GM23338 (cell line): ENCODE measurements around the gene SORL1. TPM values are rescaled to one million over a fixed set of nuclear protein-coding genes. Genes with fewer than 3 reads are reported as not detected.

ENCODE experiments used
- ATAC-seq: fragments of 200-7000 bp; cut with Tn5 transposase; 3 replicates; pipeline ENCODE4 v1.9.1; 2020
- DNase-seq: peaks from one replicate; pipeline ENCODE4 v3.0.0-alpha.2; 2015; ENCODE audit warnings: low spot score
- H2AFZ ChIP-seq: fragments of 200-600 bp; sonication (generic); 2 replicates; pipeline ENCODE4 v1.8.0; 2016; ENCODE audit warnings: antibody characterized with exemption, mild to moderate bottlenecking, moderate library complexity
- H3F3A ChIP-seq: fragments of 200-600 bp; sonication (generic); replicated peaks from 2 replicates; pipeline ENCODE4 v1.8.0; 2017; ENCODE audit warnings: antibody characterized with exemption, mixed run types, low read depth
- H3K27ac ChIP-seq: fragments of 200-600 bp; sonication (generic); 2 replicates; pipeline ENCODE4 v1.6.1; 2016; ENCODE audit warnings: low read depth
- H3K27me3 ChIP-seq: fragments of 200-600 bp; sonication (generic); 2 replicates; pipeline ENCODE4 v1.8.0; 2016; ENCODE audit warnings: mild to moderate bottlenecking, mixed run types, moderate library complexity; ENCODE audit not compliant: insufficient read depth
- H3K36me3 ChIP-seq: fragments of 200-600 bp; sonication (generic); 2 replicates; pipeline ENCODE4 v1.8.0; 2016; ENCODE audit warnings: mild to moderate bottlenecking; ENCODE audit not compliant: insufficient read depth
- H3K4me1 ChIP-seq: fragments of 200-600 bp; sonication (generic); 2 replicates; pipeline ENCODE4 v1.8.0; 2016; ENCODE audit warnings: mild to moderate bottlenecking, moderate library complexity; ENCODE audit not compliant: insufficient read depth
- H3K4me2 ChIP-seq: fragments of 200-600 bp; sonication (generic); 2 replicates; pipeline ENCODE4 v1.7.1; 2017; ENCODE audit warnings: mixed run types
- H3K4me3 ChIP-seq: fragments of 200-600 bp; sonication (generic); 2 replicates; pipeline ENCODE4 v1.6.1; 2016; ENCODE audit warnings: mixed run types
- H3K79me2 ChIP-seq: fragments of 200-600 bp; sonication (generic); replicated peaks from 2 replicates; pipeline ENCODE4 v1.8.0; 2017; ENCODE audit warnings: mild to moderate bottlenecking; ENCODE audit not compliant: insufficient read depth
- H3K9me2 ChIP-seq: fragments of 200-600 bp; sonication (generic); 2 replicates; pipeline ENCODE4 v1.8.0; 2017; ENCODE audit not compliant: insufficient read depth
- H4K20me1 ChIP-seq: fragments of 200-600 bp; sonication (generic); replicated peaks from 2 replicates; pipeline ENCODE4 v1.8.0; 2017; ENCODE audit warnings: mild to moderate bottlenecking; ENCODE audit not compliant: insufficient read depth
- H3K27ac Mint-ChIP-seq: 2 replicates; pipeline ENCODE4 v1.8.0; 2020; ENCODE audit warnings: inconsistent platforms, mild to moderate bottlenecking, moderate library complexity, mixed read lengths
- H3K27me3 Mint-ChIP-seq: 3 replicates; pipeline ENCODE4 v1.8.0; 2022; ENCODE audit warnings: low read depth, mild to moderate bottlenecking, moderate library complexity, mixed read lengths, inconsistent platforms; ENCODE audit not compliant: insufficient read depth, poor library complexity
- H3K36me3 Mint-ChIP-seq: 3 replicates; pipeline ENCODE4 v1.8.0; 2021; ENCODE audit warnings: low read depth, mild to moderate bottlenecking, inconsistent platforms, moderate library complexity, mixed read lengths
- H3K4me1 Mint-ChIP-seq: 3 replicates; pipeline ENCODE4 v1.8.0; 2020; ENCODE audit warnings: mild to moderate bottlenecking, inconsistent platforms, mixed read lengths
- H3K4me3 Mint-ChIP-seq: 3 replicates; pipeline ENCODE4 v1.8.0; 2021; ENCODE audit warnings: moderate library complexity, mild to moderate bottlenecking, inconsistent platforms, mixed read lengths
- H3K9me3 Mint-ChIP-seq: 3 replicates; pipeline ENCODE4 v1.8.0; 2020; ENCODE audit warnings: moderate library complexity, mild to moderate bottlenecking, inconsistent platforms, mixed read lengths
- REST ChIP-seq: IDR thresholded peaks from one replicate; pipeline ENCODE4 v1.6.1; 2018; ENCODE audit warnings: antibody characterized with exemption; ENCODE audit not compliant: unreplicated experiment
- polyA plus RNA-seq: library from polyadenylated mRNA; unstranded; fragments of >200 nt; fragmentation: Nextera tagmentation; extraction: Ambion mirVana; gene quantifications from 2 replicates; pipeline ENCODE4 v1.2.1, GENCODE V29; 2016
- total RNA-seq: library from RNA; depleted of rRNA; stranded (reverse); fragments of >200 nt; shearing (Covaris generic); gene quantifications from 2 replicates; pipeline ENCODE4 v1.2.3, GENCODE V29; 2014
- TF ChIP-seq, protein P1 (sequence below), 2 experiments: fragments of 200-600 bp in 1 of 2; sonication (generic) in 1 of 2; conservative IDR thresholded peaks; 2 replicates each; pipeline versions ENCODE4 v1.5.1 to v1.6.1; 2016 to 2017; ENCODE audit warnings: antibody characterized with exemption in 2 of 2, low read depth in 2 of 2, mild to moderate bottlenecking in 2 of 2, moderate library complexity in 1 of 2
- TF ChIP-seq, protein P2 (sequence below): fragments of 250-450 bp; sonication (Bioruptor Pico); IDR thresholded peaks from 2 replicates; pipeline ENCODE4 v1.5.0; 2020; ENCODE audit warnings: mild to moderate bottlenecking, moderate library complexity

The SORL1 gene
- total and polyA plus RNA-seq, 2 experiments from 2014 or later: 23.0 to 78.8 TPM

GRCh38 chr11:121586750-121587149, 134.6 kb downstream of the SORL1 start:
- ATAC-seq: no peak
- 0 out of 2 replicates have a peak, but pooled peaks cover 8% of the 10 kb centered on the region for H3F3A ChIP-seq
- no peak overlapping the region for H3K4me3 Mint-ChIP-seq
- TF ChIP-seq, protein P1, sequence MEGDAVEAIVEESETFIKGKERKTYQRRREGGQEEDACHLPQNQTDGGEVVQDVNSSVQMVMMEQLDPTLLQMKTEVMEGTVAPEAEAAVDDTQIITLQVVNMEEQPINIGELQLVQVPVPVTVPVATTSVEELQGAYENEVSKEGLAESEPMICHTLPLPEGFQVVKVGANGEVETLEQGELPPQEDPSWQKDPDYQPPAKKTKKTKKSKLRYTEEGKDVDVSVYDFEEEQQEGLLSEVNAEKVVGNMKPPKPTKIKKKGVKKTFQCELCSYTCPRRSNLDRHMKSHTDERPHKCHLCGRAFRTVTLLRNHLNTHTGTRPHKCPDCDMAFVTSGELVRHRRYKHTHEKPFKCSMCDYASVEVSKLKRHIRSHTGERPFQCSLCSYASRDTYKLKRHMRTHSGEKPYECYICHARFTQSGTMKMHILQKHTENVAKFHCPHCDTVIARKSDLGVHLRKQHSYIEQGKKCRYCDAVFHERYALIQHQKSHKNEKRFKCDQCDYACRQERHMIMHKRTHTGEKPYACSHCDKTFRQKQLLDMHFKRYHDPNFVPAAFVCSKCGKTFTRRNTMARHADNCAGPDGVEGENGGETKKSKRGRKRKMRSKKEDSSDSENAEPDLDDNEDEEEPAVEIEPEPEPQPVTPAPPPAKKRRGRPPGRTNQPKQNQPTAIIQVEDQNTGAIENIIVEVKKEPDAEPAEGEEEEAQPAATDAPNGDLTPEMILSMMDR (conservative IDR thresholded peaks at IDR 0.05; ENCODE audit: low read depth in 2 of 2): no peak
- TF ChIP-seq REST: no peak
- TF ChIP-seq, protein P2, sequence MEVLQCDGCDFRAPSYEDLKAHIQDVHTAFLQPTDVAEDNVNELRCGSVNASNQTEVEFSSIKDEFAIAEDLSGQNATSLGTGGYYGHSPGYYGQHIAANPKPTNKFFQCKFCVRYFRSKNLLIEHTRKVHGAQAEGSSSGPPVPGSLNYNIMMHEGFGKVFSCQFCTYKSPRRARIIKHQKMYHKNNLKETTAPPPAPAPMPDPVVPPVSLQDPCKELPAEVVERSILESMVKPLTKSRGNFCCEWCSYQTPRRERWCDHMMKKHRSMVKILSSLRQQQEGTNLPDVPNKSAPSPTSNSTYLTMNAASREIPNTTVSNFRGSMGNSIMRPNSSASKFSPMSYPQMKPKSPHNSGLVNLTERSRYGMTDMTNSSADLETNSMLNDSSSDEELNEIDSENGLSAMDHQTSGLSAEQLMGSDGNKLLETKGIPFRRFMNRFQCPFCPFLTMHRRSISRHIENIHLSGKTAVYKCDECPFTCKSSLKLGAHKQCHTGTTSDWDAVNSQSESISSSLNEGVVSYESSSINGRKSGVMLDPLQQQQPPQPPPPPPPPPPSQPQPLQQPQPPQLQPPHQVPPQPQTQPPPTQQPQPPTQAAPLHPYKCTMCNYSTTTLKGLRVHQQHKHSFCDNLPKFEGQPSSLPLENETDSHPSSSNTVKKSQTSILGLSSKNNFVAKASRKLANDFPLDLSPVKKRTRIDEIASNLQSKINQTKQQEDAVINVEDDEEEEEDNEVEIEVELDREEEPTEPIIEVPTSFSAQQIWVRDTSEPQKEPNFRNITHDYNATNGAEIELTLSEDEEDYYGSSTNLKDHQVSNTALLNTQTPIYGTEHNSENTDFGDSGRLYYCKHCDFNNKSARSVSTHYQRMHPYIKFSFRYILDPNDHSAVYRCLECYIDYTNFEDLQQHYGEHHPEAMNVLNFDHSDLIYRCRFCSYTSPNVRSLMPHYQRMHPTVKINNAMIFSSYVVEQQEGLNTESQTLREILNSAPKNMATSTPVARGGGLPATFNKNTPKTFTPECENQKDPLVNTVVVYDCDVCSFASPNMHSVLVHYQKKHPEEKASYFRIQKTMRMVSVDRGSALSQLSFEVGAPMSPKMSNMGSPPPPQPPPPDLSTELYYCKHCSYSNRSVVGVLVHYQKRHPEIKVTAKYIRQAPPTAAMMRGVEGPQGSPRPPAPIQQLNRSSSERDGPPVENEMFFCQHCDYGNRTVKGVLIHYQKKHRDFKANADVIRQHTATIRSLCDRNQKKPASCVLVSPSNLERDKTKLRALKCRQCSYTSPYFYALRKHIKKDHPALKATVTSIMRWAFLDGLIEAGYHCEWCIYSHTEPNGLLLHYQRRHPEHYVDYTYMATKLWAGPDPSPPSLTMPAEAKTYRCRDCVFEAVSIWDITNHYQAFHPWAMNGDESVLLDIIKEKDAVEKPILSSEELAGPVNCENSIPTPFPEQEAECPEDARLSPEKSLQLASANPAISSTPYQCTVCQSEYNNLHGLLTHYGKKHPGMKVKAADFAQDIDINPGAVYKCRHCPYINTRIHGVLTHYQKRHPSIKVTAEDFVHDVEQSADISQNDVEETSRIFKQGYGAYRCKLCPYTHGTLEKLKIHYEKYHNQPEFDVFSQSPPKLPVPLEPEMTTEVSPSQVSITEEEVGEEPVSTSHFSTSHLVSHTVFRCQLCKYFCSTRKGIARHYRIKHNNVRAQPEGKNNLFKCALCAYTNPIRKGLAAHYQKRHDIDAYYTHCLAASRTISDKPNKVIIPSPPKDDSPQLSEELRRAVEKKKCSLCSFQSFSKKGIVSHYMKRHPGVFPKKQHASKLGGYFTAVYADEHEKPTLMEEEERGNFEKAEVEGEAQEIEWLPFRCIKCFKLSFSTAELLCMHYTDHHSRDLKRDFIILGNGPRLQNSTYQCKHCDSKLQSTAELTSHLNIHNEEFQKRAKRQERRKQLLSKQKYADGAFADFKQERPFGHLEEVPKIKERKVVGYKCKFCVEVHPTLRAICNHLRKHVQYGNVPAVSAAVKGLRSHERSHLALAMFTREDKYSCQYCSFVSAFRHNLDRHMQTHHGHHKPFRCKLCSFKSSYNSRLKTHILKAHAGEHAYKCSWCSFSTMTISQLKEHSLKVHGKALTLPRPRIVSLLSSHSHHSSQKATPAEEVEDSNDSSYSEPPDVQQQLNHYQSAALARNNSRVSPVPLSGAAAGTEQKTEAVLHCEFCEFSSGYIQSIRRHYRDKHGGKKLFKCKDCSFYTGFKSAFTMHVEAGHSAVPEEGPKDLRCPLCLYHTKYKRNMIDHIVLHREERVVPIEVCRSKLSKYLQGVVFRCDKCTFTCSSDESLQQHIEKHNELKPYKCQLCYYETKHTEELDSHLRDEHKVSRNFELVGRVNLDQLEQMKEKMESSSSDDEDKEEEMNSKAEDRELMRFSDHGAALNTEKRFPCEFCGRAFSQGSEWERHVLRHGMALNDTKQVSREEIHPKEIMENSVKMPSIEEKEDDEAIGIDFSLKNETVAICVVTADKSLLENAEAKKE (CRISPR knock-in tag): no peak
- H3K4me3 ChIP-seq: no peak overlapping the region
- no peaks in the 10 kb centered on the region for H3K79me2 ChIP-seq
- H3K27ac Mint-ChIP-seq: no peak overlapping the region
- H3K9me3 Mint-ChIP-seq: no peaks in the 10 kb centered on the region
- DNase-seq: no peak
- no peaks in the 10 kb centered on the region for H3K4me1 ChIP-seq
- no peak overlapping the region for H3K4me2 ChIP-seq
- H3K9me2 ChIP-seq: no peaks in the 10 kb centered on the region
- H3K36me3 Mint-ChIP-seq: peaks cover 68% of the 10 kb centered on the region
- no peak overlapping the region for H2AFZ ChIP-seq
- peaks cover 3% of the 10 kb centered on the region for H3K27me3 Mint-ChIP-seq
- no peak overlapping the region for H3K27ac ChIP-seq
- no peaks in the 10 kb centered on the region for H3K27me3 ChIP-seq
- H4K20me1 ChIP-seq: peaks cover 8% of the 10 kb centered on the region
- peaks cover 38% of the 10 kb centered on the region for H3K36me3 ChIP-seq
- H3K4me1 Mint-ChIP-seq: peaks cover 6% of the 10 kb centered on the region; the same call in 2 of the 3 replicates
